Keratinocyte (primary cell): ENCODE measurements around the gene ALG14.

Source experiments
- EZH2 ChIP-seq: IDR thresholded peaks from one replicate; pipeline ENCODE4 v1.6.1; 2012; ENCODE audit warnings: inconsistent platforms, mild to moderate bottlenecking, low read length, moderate library complexity
- TF ChIP-seq, protein P1 (sequence below), 3 experiments: IDR thresholded peaks in 1 of 3; conservative IDR thresholded peaks in 1 of 3; optimal IDR thresholded peaks in 1 of 3; 2 replicates in 2 of 3; 3 replicates in 1 of 3; pipeline versions ENCODE3 to v1.5.1; 2011; ENCODE audit warnings: low read length in 3 of 3, mild to moderate bottlenecking in 3 of 3, moderate library complexity in 2 of 3, control low read depth in 1 of 3, inconsistent platforms in 1 of 3; ENCODE audit not compliant: insufficient read depth in 2 of 3; ENCODE audit errors: extremely low read depth in 1 of 3

- TF ChIP-seq, protein P1, sequence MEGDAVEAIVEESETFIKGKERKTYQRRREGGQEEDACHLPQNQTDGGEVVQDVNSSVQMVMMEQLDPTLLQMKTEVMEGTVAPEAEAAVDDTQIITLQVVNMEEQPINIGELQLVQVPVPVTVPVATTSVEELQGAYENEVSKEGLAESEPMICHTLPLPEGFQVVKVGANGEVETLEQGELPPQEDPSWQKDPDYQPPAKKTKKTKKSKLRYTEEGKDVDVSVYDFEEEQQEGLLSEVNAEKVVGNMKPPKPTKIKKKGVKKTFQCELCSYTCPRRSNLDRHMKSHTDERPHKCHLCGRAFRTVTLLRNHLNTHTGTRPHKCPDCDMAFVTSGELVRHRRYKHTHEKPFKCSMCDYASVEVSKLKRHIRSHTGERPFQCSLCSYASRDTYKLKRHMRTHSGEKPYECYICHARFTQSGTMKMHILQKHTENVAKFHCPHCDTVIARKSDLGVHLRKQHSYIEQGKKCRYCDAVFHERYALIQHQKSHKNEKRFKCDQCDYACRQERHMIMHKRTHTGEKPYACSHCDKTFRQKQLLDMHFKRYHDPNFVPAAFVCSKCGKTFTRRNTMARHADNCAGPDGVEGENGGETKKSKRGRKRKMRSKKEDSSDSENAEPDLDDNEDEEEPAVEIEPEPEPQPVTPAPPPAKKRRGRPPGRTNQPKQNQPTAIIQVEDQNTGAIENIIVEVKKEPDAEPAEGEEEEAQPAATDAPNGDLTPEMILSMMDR (optimal IDR thresholded peaks at IDR 0.05 in 1 of 3, IDR thresholded peaks at IDR 0.05 in 1 of 3, conservative IDR thresholded peaks at IDR 0.05 in 1 of 3; ENCODE audit: extremely low read depth in 1 of 3, insufficient read depth in 2 of 3, low read length in 3 of 3) = no peak
- TF ChIP-seq EZH2 = no peak
Observed at GRCh38 chr1:95072117-95072516, 634 bp downstream of the ALG14 start.
